PFSK-1 (cell line): ENCODE measurements around the gene AKAP8L.

Source experiments
- POLR2AphosphoS5 ChIP-seq: IDR thresholded peaks from 2 replicates; pipeline ENCODE4 v1.6.1; 2012; ENCODE audit warnings: low read depth, mild to moderate bottlenecking, control low read depth, low read length, moderate library complexity
- REST ChIP-seq, 2 experiments: IDR thresholded peaks; 2 replicates each; pipeline versions ENCODE4 v1.6.1 to v1.8.0; 2011 to 2012; ENCODE audit warnings: low read depth in 2 of 2, low read length in 2 of 2, control low read depth in 1 of 2, inconsistent platforms in 1 of 2, mild to moderate bottlenecking in 1 of 2, moderate library complexity in 1 of 2; ENCODE audit not compliant: insufficient read depth in 1 of 2

- TF ChIP-seq REST (IDR thresholded peaks at IDR 0.05; ENCODE audit: insufficient read depth in 1 of 2, low read depth in 2 of 2, low read length in 2 of 2): no peak
- TF ChIP-seq POLR2AphosphoS5: no peak
Observed at GRCh38 chr19:15379999-15380647, 38.7 kb downstream of the AKAP8L start.
